Left ventricle myocardium superior (tissue), 1 donor: ENCODE measurements around the gene PPM1D. TPM values are rescaled to one million over a fixed set of nuclear protein-coding genes. Genes with fewer than 3 reads are reported as not detected.
"Not testable (repeated sequence)": the region's sequence is repeated elsewhere in the genome, so short reads cannot be mapped to it uniquely, and the experiment has no call there.

Experiments used
- ATAC-seq: fragments of 200-7000 bp; cut with Tn5 transposase; one replicate; pipeline ENCODE4 v1.9.1; 2020; ENCODE audit warnings: mild to moderate bottlenecking, moderate library complexity
- DNase-seq: peaks from one replicate; pipeline ENCODE4 v3.0.0-alpha.2; 2020
- intact Hi-C: fragments of 100-400 bp; cut with micrococcal nuclease; formaldehyde crosslinking; loops from one replicate; pipeline ENCODE4 v1.11.0; 2022
- long read RNA-seq: library from polyadenylated mRNA; unstranded; transcript quantifications from one replicate; pipeline ENCODE4 v2.0.0, GENCODE V29; 2021
- total RNA-seq: library from RNA; stranded (reverse); fragmentation: NEBNext Ultra II Directional; extraction: Animal tissue kit (Norgen Biotek cat#: 25700); gene quantifications from one replicate; pipeline ENCODE4 v1.2.1, GENCODE V29; 2021
- donor health status: DM: no; HTN: yes; CAD: no; lungs with severe emphysema.

The PPM1D gene
- total RNA-seq = 7.4 TPM
- long read RNA-seq, full-length matches to known transcripts = 28 of 31 reads
- long read RNA-seq, partial matches to known transcripts = 0 of 31 reads
- long read RNA-seq, other reads (novel, unspliced or antisense) = 3 of 31 reads

DNA sequence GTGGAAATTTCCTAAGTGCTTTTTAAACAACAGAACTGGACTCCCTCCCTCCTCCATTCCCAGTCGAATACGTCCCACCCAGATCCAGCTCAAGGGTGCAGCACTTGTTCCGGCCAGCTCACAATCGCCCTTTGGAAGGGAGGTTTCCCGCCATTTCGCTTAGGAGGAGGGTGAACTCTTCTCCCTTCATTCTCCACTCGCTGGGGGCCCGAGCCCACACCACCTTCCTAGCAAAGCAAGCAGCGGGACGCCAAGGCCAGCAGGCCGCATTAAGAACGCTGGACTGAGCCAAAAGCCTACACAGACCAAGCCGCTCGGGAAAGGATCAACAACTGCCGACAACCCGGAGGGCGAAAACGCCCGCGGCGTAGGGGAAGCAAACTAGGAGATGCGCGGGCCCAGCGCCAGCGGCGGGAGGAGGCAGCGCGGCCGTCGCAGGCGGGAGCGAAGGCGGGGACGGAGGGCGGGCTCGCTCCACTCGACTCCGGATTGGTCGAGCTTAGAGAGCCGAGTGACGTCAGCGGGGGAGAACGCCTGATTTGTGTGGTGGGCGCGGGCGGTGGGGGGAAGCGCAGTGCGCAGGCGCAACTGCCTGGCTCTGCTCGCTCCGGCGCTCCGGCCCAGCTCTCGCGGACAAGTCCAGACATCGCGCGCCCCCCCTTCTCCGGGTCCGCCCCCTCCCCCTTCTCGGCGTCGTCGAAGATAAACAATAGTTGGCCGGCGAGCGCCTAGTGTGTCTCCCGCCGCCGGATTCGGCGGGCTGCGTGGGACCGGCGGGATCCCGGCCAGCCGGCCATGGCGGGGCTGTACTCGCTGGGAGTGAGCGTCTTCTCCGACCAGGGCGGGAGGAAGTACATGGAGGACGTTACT, at the start of gene PPM1D:
Gene PPM1D (plus strand): TSS at position 574 of the 870 bp plus-strand sequence. CDS start 222 bp downstream, at position 796.
- DNase-seq (peak; percentile 100), ATAC-seq (peak; percentile 97)
- intact Hi-C loops = no loop called here

DNA sequence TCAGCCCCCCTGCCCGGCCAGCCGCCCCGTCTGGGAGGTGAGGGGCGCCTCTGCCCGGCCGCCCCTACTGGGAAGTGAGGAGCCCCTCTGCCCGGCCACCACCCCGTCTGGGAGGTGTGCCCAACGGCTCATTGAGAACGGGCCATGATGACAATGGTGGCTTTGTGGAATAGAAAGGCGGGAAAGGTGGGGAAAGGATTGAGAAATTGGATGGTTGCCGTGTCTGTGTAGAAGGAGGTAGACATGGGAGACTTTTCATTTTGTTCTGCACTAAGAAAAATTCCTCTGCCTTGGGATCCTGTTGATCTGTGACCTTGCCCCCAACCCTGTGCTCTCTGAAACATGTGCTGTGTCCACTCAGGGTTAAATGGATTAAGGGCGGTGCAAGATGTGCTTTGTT, 47.7 kb upstream of the PPM1D start:
- intact Hi-C loops = not testable (repeated sequence)

DNA sequence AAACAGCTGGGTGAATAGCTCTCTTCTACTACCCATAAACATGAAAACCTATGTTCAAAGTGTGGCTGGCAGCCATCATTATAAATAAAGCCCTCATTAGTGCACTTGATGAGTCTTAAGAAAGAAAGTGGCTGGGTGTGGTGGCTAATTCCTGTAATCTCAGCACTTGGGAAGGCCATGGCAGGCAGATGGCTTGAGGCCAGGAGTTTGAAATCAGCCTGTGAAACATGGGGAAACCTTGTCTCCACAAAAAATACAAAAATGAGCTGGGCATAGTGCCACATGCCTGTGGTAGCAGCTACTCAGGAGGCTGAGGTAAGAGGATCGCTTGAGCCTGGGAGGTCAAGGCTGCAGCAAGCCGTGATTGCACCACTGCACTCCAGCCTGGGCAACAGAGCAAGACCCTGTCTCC, 45.6 kb upstream of the PPM1D start:
- ATAC-seq (no peak), DNase-seq (no peak)
- intact Hi-C loops = no loop called here

More for the DNA sequence above, 47.7 kb upstream of the PPM1D start:
- not testable (repeated sequence) for ATAC-seq, DNase-seq

DNA sequence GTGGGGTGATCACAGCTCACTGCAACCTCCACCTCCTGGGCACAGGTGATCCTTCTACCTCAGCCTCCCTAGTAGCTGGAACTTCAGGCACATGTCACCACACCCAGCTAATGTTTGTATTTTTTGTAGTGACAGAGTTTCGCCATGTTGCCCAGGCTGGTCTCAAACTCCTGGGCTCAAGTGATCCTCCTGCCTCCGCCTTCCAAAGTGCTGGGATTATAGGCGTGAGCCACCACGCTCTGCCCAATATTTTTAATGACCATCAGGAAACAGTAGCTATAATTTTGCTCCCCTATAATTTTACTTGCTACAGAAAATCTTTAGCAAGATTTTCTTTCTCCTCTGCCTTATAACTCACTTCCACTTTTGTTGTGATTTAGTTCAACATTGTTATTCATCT, 44.2 kb upstream of the PPM1D start:
- DNase-seq (no peak), ATAC-seq (no peak)
- intact Hi-C loops = no loop called here

GRCh38 chr17:60557805-60558204, 42.2 kb upstream of the PPM1D start:
- no peak for ATAC-seq
- intact Hi-C loops = no loop called here
- DNase-seq = no peak

DNA sequence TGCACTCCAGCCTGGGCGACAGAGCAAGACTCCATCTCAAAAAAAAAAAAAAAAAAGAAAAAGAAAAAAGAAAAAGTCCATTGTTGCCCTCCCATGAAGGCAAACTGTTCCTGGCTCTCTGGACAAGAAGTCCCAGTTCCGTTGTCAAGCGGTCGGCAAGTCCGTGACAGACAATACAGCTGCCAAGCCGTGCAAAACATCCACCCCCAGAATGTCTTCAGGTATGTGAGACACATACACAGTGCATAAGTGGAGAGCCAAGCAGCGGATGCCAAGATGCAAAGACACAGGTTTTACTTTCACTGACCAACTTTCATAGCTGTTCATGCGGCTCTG, 40.4 kb upstream of the PPM1D start:
- ATAC-seq = no peak
- intact Hi-C loops = no loop called here

DNA sequence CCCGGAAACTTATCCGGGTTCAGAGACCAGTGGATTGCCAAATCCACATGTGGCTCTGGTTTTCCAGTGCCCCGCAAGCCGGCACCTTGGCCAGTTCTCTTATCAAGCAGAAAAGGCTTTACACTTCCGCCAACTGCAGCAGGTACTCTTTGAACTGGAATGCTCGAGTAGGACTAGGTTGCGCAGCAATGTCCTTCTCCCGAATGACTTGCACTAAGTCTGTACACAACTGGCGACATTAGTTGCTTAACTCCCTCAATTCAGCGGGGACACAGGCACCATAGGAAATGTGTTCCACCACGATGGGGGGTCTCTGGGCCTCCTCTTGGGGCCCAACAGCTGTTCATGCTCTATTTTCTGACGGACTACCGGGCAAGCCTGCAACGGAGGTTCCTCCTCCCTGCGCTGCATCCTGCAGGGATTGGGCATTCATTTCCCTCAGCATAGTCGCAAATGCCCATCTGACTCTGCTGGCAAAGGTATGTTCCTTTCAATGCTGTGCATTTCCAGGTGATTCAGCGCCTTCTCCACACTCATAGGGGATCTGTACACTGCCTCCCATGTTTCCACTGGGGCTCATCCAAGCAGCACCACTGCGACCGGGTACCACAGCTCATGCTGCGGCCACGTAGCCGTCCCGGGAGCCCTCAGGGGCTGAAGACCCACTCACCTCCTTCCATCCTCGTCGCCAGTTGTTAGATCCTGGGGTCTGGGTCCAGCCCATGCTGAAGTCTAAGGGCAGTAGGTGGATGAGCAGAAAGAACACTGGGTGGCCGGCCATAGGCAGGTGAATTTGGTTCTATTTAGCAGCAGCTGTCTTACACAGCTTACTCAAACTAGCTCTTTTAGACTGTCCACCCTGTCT, 39.8 kb upstream of the PPM1D start:
- intact Hi-C loops = no loop called here
- DNase-seq = no peak
- no peak for ATAC-seq

More for the DNA sequence above, 40.4 kb upstream of the PPM1D start:
- DNase-seq = no peak

GRCh38 chr17:60560860-60561257, 39.1 kb upstream of the PPM1D start:
- DNase-seq (no peak), ATAC-seq (no peak)
- intact Hi-C loops = no loop called here

DNA sequence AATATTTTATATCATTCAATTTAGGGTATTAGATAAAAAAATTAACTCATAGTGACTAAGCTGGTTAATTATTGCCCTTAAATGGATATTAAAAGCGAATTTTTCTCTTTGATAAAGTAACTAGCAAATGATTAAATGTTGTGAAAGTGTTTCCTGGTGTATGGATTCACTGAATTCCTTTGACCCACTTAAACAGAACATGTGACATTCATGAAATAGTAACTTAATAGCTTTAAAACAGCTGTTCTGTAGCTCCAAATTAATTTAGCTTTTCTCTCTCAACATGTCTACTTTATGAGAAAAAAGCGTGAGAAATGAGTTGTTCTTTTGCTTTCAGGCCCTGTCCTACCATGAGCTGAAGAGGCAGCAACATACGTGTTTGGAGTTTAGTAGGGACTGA, 37.6 kb upstream of the PPM1D start:
- intact Hi-C loops = no loop called here
- DNase-seq (no peak), ATAC-seq (no peak)

GRCh38 chr17:60563743-60564142, 36.2 kb upstream of the PPM1D start:
- intact Hi-C loops = no loop called here
- ATAC-seq (no peak), DNase-seq (no peak)

DNA sequence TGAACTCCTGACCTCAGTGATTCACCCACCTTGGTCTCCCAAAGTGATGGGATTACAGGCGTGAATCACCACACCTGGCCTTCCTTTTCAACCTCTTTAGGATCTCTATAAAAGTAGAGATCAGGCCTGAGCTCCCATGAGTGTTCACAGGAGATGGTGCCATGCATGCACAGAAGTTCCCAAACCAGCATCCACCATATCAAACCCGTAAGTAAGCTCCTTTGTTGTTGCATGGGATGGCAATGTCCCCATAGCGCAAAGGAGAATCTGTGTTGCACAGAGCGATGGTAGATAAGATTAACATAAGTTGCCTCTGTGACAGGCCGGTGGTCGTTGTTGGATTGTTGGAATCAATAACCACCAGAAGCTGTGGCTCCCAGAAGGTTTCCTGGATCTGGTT, 34.8 kb upstream of the PPM1D start:
- DNase-seq (no peak), ATAC-seq (no peak)
- intact Hi-C loops = no loop called here

DNA sequence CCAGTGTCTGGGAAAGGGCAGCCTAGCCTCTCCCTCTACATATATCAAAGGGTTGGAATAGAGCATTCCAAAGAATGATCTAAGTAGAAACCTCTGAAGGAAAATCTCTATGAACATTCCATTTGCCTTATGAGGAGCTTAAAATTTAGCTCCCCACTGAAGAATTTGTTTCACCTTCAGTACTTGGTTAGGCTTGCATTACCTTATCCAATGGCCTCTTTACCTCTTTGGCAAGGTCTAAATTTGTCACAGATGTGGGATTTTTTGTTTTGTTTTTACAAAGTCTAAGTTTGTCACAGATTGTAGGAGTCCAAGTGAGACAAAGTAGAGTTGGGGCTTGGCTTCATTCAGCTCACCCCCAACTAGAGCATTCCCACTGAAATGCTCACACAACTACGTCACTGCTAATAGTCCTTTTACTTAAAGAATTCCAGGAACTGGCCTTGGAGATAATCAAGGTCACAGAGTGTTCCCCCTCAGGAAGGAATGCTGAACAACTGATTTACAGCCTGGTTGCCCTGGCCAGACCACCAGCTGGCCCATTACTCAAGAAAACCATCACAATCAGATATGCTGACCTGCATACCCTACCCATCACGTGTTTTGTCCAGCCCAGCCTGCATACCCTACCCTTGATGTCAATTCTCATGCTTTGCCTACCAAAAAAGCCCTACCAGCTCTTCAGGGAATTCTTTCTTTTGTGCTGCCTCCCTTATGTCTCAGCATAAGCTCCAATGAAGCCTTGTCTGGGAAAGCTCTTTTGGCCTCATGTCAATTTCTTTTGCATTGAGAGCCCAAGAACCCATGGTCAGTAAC, 26.5 kb upstream of the PPM1D start:
- DNase-seq (no peak), ATAC-seq (peak; percentile 50)
- intact Hi-C loops = loop anchor here (10.0 kb wide), 1 partner anchor 61 kb away; no protein-coding TSS in a partner anchor

DNA sequence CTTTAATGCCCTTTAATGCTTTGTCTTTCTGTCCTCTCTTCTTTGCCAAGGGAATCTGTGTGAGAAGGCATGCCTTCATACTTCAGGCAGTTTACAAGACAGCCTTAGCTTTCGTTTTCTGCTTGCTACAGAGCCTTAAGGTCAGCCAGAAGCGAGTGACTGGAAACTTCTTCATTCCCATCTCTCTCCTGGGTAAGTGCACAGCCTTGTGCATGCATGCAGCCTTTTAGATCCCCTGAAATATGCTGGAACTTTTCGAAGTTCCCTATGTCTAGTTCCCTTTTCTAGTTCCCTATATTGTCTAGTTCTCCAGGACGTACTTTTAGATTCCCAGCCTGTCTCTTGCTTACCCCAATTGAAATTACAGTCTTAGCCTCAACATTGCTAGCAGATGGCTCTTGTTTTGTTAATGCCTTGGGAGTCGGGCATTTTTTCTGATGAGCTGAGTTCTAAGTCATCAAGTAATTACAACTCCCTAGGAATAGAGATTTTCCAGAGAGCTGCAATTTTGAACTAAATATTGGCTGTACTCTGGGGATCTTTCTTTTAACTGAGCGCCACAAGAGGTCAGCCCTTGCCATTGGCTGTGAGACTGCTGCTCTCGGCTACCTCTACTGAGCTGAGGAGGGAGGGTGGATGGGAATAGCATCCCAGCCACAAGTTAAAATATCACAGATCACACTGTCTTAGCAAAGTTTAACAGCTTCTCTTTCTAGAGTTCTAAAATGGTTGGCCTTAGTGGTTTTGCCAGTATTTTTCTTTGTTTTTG, 22.7 kb upstream of the PPM1D start:
- intact Hi-C loops = loop anchor here (10.0 kb wide), 1 partner anchor 57 kb away; no protein-coding TSS in a partner anchor
- ATAC-seq = peak; percentile 86
- DNase-seq = no peak

DNA sequence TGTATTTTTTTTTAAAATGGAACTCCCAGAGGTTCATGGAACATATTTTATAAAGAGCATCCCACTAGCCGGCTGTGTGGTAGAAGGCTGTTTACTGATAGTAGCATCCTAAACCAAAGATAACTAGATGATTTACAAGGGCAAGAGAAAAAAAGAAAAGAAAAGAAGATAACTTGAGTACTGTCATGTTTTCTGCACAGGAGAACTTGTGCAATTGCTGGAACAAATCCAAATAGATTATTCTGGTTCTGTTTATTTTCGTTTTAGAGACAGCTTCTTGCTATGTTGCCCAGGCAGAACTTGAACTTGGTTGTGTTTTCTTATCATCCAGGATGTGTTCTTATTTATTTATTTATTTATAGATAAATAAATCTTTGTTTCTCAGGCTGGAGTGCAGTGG, 20.9 kb upstream of the PPM1D start:
- intact Hi-C loops = loop anchor here (10.0 kb wide), 1 partner anchor 56 kb away; no protein-coding TSS in a partner anchor
- ATAC-seq (peak; percentile 38), DNase-seq (no peak)

DNA sequence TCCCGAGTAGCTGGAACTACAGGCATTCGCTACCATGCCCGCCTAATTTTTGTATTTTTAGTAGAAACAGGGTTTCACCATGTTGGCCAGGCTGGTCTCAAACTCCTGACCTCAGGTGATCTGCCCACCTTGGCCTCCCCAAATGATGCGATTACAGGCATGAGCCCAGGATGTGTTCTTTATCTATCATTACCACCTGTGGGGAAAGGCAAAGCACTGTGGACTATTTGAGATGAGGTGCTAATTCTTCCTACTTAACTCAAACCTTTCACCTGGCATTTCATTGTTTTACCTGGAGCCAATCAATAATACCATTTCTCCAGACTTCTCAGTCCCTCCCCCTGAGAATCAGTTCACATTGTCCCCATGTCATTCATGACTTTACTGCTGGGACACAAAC, 20.4 kb upstream of the PPM1D start:
- intact Hi-C loops = loop anchor here (10.0 kb wide), 1 partner anchor 55 kb away; no protein-coding TSS in a partner anchor
- ATAC-seq = no peak
- no peak for DNase-seq

DNA sequence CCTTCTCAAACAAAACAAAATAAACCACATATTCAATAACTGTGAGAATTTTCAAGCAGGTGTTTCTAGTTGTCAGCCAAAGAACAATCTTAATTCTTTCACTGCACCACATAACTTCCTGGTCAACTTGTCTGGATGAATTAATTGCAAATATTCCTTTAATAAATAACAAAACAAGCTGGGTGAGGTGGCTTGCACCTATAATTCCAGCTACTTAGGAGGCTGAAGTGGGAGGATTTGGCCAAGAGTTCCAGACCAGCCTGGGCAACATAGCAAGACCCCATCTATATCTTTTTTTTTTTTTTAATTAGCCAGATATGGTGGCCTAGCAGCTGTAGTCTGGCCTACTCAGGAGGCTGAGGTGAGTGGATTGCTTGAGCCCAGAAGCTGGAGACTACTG, 17.0 kb upstream of the PPM1D start:
- ATAC-seq (no peak), DNase-seq (no peak)
- intact Hi-C loops = no loop called here

- intact Hi-C loops = no loop called here
- DNase-seq (no peak), ATAC-seq (no peak)
These were observed 14.1 kb upstream of the PPM1D start for GRCh38 chr17:60585887-60586286.

DNA sequence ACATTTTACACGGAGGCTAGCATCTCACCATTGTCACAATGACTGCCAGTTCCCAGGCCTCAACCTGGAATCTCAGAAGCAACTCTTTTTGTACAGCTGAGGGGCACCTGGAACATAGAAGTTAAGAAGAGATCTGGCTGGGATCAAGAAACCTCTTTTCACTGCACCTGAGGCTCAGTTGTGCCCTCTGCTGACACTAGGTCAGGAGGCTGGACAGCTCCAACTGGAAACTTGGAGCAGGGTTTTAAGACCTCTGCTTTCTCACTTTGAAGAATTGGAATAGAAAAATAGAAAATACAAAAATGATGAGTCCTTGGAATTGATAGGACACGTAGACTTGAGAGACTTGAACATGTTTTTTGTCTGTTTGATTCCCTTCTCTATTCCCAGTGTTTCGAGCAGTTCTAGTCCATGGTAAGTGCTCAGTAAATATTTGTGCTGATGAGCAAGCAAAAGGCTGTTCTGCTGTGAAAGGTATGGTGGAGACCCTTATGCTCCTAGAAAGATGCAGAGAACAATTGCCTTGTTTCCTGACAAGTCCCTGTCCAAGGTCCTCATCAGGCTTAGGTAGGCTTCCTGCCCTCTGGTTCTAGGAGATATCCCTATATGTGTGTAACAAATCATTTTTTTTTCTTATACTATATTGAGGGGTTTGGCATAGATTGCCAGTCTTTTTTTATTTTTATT, 13.6 kb upstream of the PPM1D start:
- intact Hi-C loops = no loop called here

More for the DNA sequence above, 13.6 kb upstream of the PPM1D start:
- ATAC-seq = no peak
- no peak for DNase-seq
